Kidney (tissue), 14 donors: ENCODE data around the gene RAB40B. TPM values are rescaled to one million over a fixed set of nuclear protein-coding genes. Genes with fewer than 3 reads are reported as not detected.

ENCODE experiments used
- DNase-seq, 5 donors: peaks; one replicate each; pipeline ENCODE4 v3.0.0-alpha.2; 2013 to 2020
- FAIRE-seq: peaks from 2 replicates; lab custom pipeline; 2012; peaks lifted over from hg19 to GRCh38; lab: Jason Lieb, UNC
- H3K27ac ChIP-seq, 2 donors: one replicate each; pipeline ENCODE4 v1.7.0; 2013; ENCODE audit warnings: low read depth in 2 of 2, low read length in 2 of 2, inconsistent platforms in 1 of 2
- H3K27me3 ChIP-seq: one replicate; pipeline ENCODE4 v1.7.1; 2013; ENCODE audit warnings: low read length, inconsistent platforms; ENCODE audit not compliant: control insufficient read depth, insufficient read depth
- H3K36me3 ChIP-seq, 3 donors: one replicate each; pipeline versions ENCODE4 v1.7.0 to v1.7.1; 2013; ENCODE audit warnings: low read length in 3 of 3, control low read depth in 1 of 3, inconsistent platforms in 1 of 3; ENCODE audit not compliant: insufficient read depth in 3 of 3, control insufficient read depth in 2 of 3
- H3K4me1 ChIP-seq, 3 donors: one replicate each; pipeline versions ENCODE4 v1.7.0 to v1.7.1; 2013; ENCODE audit warnings: low read length in 3 of 3, inconsistent platforms in 1 of 3, low read depth in 1 of 3; ENCODE audit not compliant: control insufficient read depth in 2 of 3, insufficient read depth in 2 of 3
- H3K4me3 ChIP-seq, 3 donors: one replicate each; pipeline versions ENCODE4 v1.7.0 to v1.8.1; 2013; ENCODE audit warnings: low read length in 3 of 3, control low read depth in 1 of 3, inconsistent platforms in 1 of 3
- H3K9ac ChIP-seq, 3 donors: one replicate each; pipeline versions ENCODE4 v1.7.0 to v1.7.1; 2013; ENCODE audit warnings: low read length in 3 of 3, control low read depth in 1 of 3, inconsistent platforms in 1 of 3
- H3K9me3 ChIP-seq, 3 donors: one replicate each; pipeline versions ENCODE4 v1.7.0 to v1.7.1; 2013; ENCODE audit warnings: low read length in 3 of 3, control low read depth in 1 of 3, inconsistent platforms in 1 of 3; ENCODE audit not compliant: control insufficient read depth in 2 of 3, insufficient read depth in 1 of 3
- intact Hi-C: fragments of 100-400 bp; cut with DNase I; formaldehyde crosslinking; loops from one replicate; pipeline ENCODE4 v1.11.1; 2022
- polyA plus RNA-seq: library from polyadenylated mRNA; stranded (reverse); fragments of 350-450 nt; fragmentation: Illumina TruSeq; extraction: RNeasy Lipid Tissue Mini Kit (QIAGEN cat#74804); gene quantifications from one replicate; pipeline ENCODE4 v1.2.3, GENCODE V29; 2014; ENCODE audit warnings: low read depth, low replicate concordance; ENCODE audit not compliant: insufficient read depth
- total RNA-seq: library from RNA; stranded (reverse); fragmentation: NEBNext Ultra II Directional; extraction: Animal tissue kit (Norgen Biotek cat#: 25700); gene quantifications from one replicate; pipeline ENCODE4 v1.2.1, GENCODE V29; 2021
- TF ChIP-seq, protein P1 (sequence below): IDR thresholded peaks from 3 replicates; pipeline ENCODE4 v1.5.1; 2012; ENCODE audit warnings: mild to moderate bottlenecking, moderate library complexity, borderline replicate concordance; ENCODE audit not compliant: insufficient read depth; ENCODE audit errors: extremely low read depth
- donor health status: control.
- donor health status: control.
- donor health status: control.
- donor health status: control.
- donor health status: control.
- donor health status: DM: yes; HTN: yes; CAD: no.
- donor health status: Normal renal cell carcinoma (clear cell type).

The RAB40B gene
- total and polyA plus RNA-seq, 2 donors from 2014 or later, result 21.7 to 36.1 TPM

DNA sequence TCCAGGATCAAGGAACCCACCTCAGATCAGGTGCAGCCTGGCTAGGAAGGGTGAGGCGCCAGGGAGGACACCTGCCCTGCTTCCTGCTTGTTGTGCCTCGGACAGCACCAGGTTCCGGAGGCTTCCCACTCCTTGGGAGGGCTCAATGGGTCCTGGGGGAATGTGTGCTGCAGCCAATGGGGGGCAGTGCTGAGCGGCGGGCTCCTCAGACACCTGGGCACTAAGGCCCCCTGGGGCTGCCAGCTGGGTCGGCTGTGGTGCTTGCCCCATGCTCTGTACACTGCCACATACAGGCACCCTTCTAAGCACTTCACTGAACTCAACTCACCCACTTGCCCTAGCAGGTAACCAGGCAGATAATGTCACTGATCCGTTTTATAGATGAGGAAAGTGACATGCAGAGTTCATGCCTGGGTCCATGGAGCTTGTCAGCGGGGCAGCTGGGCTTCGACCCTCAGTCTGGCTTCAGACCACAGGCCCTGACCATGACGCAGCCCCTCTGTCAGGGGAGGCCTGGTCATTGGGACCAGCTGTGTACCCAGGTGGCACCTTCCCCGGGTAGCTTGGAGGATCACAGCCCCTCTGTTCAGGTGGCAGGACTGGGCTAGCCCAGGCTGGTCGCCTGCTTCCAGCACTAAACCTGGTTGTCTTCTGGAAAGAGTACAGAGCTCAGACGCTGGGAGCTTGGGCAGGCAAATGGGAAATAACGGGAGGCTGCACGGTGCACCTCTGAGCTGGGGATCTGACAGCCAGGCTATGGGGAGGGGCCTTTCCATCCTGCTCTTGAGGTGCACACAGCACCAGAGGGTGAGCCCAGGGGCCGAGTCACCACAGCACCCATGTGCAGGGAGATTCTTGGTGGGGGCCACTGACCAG, 45.1 kb upstream of the RAB40B start:
- peaks cover 9 to 25% (median 16%) of the 10 kb centered on the region in 3 donors for H3K36me3 ChIP-seq
- no peak for FAIRE-seq
- no peak for DNase-seq
- H3K27me3 ChIP-seq, result no peaks in the 10 kb centered on the region
- peaks cover 0 to under 1% (median under 1%) of the 10 kb centered on the region in 3 donors for H3K4me1 ChIP-seq
- intact Hi-C loops, result no loop called here
- H3K9me3 ChIP-seq, result peaks cover 0 to 2% (median 0%) of the 10 kb centered on the region in 3 donors
- TF ChIP-seq, protein P1, sequence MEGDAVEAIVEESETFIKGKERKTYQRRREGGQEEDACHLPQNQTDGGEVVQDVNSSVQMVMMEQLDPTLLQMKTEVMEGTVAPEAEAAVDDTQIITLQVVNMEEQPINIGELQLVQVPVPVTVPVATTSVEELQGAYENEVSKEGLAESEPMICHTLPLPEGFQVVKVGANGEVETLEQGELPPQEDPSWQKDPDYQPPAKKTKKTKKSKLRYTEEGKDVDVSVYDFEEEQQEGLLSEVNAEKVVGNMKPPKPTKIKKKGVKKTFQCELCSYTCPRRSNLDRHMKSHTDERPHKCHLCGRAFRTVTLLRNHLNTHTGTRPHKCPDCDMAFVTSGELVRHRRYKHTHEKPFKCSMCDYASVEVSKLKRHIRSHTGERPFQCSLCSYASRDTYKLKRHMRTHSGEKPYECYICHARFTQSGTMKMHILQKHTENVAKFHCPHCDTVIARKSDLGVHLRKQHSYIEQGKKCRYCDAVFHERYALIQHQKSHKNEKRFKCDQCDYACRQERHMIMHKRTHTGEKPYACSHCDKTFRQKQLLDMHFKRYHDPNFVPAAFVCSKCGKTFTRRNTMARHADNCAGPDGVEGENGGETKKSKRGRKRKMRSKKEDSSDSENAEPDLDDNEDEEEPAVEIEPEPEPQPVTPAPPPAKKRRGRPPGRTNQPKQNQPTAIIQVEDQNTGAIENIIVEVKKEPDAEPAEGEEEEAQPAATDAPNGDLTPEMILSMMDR, result no peak
- no peak overlapping the region for H3K27ac ChIP-seq
- no peak overlapping the region for H3K9ac ChIP-seq
- no peak overlapping the region for H3K4me3 ChIP-seq

DNA sequence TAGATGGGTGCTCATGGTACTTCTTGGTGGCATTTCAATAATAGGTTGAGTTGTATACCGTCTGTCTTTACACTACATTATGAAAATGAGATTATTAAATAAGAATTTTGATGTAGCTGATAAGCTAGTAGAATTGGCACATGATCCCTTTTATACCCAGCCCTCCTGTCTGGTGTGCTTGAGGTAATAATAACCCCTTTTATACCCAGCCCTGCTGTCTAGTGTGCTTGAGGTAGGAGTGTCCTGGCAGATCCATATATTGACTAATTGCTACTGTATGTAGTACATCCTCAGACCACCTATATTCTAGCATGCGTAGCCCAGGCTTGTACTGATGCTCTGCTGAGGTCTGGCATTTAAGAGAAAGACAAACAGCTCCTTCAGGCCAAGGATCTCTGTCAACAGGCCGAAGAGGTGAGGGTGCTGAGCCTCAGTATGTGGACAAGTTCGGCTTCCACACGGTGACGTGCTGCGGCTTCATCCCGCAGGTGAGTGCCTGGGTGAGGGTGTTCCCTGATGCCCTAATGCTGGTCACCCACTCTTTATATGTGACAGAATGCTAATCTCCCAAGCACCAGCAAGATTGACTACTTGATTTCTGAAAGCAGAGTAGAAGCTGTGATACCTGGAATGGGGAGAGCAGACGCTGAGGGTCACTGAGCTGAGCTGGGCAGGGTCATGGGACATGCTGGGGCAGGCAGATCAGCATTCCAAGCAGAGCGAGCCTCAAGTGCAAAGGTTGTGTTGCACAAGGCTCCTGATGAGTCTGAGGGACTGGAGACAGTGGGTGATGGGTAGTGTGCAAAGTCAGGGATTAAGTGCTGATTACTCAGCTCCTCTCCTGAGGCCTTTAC, 42.6 kb upstream of the RAB40B start:
- Histone ChIP-seq H3K4me1 (peaks cover 0 to 8% (median 6%) of the 10 kb centered on the region in 3 donors), H3K9me3 (peaks cover 0 to 2% (median 0%) of the 10 kb centered on the region in 3 donors), H3K27me3 (no peaks in the 10 kb centered on the region), H3K9ac (no peak overlapping the region), H3K27ac (peak overlapping the region in 1 of 2 donors; percentile 23), H3K36me3 (peaks cover 9 to 25% (median 16%) of the 10 kb centered on the region in 3 donors), H3K4me3 (no peak overlapping the region)
- intact Hi-C loops, result no loop called here
- DNase-seq (peak in 2 of 5 donors; percentile 16 to 30), FAIRE-seq (no peak)
- TF ChIP-seq, protein P1, result no peak

DNA sequence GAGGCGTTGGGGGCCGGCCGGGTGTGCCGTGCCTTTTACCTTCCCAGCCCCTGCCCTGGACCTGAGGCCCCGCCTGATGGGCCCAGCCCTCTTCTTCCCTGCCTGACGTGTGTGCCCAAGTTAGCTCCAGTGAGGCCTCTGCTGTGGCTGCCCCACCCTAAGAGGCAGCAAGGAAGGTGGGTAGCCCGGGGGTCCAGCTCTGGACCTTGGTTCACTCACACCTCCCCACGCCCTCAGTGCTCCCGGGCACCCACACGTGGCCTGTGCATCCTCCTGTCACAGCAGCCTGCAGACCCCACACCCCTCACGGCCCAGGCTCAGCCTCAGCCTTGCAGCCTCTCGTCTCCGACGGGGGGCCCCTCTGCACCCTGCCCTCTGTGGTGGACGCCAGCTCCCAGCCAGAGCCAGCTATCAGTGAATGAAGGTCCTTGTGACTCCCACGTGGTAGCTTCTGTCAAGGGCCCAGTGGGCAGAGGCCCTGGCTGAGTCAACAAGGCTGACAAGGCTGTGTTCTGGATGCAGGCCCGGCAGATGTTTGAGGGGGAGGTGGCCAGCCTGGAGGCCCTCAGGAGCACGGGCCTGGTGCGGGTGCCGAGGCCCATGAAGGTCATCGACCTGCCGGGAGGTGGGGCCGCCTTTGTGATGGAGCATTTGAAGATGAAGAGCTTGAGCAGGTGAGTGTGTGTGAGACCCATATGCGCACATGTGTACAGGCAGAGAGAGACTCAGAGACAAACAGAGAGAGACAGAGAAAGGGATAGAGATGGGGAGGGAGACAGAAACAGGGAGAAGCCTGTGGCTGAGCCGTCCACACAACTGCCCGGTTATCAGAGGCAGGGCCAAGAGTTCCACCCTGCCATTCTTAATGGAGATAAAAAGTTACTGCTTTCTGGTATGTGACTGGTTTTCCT, 39.7 kb upstream of the RAB40B start:
- intact Hi-C loops, result no loop called here
- H3K27ac ChIP-seq, result peak overlapping the region in 1 of 2 donors; percentile 43
- peaks cover 9 to 28% (median 13%) of the 10 kb centered on the region in 3 donors for H3K36me3 ChIP-seq
- TF ChIP-seq, protein P1, result no peak
- DNase-seq, result peak in 1 of 5 donors; percentile 5
- H3K4me1 ChIP-seq, result peaks cover 0 to 9% (median 8%) of the 10 kb centered on the region in 3 donors
- H3K4me3 ChIP-seq, result peak overlapping the region in 1 of 3 donors; percentile 39
- peaks cover 0 to 2% (median 0%) of the 10 kb centered on the region in 3 donors for H3K9me3 ChIP-seq
- no peak for FAIRE-seq
- H3K9ac ChIP-seq, result peak overlapping the region in 1 of 3 donors; percentile 12
- no peaks in the 10 kb centered on the region for H3K27me3 ChIP-seq
